Neuronal stem cell (in vitro differentiated cells): ENCODE measurements around the gene THAP12.

ENCODE experiments used
- DNase-seq: peaks from one replicate; pipeline ENCODE4 v3.0.0-alpha.2; 2013; ENCODE audit warnings: low spot score
- H2AFZ ChIP-seq: one replicate; pipeline ENCODE4 v1.6.1; 2013; ENCODE audit warnings: mild to moderate bottlenecking, low read length, inconsistent platforms
- H2AK5ac ChIP-seq: 2 replicates; pipeline ENCODE4 v1.6.1; 2013; ENCODE audit warnings: low read depth, mild to moderate bottlenecking, inconsistent platforms, low read length, moderate library complexity, mixed read lengths
- H2BK120ac ChIP-seq: 2 replicates; pipeline ENCODE4 v1.6.1; 2013; ENCODE audit warnings: low read depth, mild to moderate bottlenecking, inconsistent platforms, low read length, moderate library complexity, mixed read lengths
- H2BK12ac ChIP-seq: one replicate; pipeline ENCODE4 v1.6.1; 2013; ENCODE audit warnings: low read length, inconsistent platforms
- H2BK15ac ChIP-seq: 2 replicates; pipeline ENCODE4 v1.6.1; 2013; ENCODE audit warnings: mild to moderate bottlenecking, low read length, inconsistent platforms, mixed read lengths
- H2BK5ac ChIP-seq: one replicate; pipeline ENCODE4 v1.6.1; 2013; ENCODE audit warnings: inconsistent platforms, mild to moderate bottlenecking, low read length, moderate library complexity
- H3K14ac ChIP-seq: one replicate; pipeline ENCODE4 v1.6.1; 2013; ENCODE audit warnings: low read length, inconsistent platforms
- H3K18ac ChIP-seq: 2 replicates; pipeline ENCODE4 v1.6.1; 2013; ENCODE audit warnings: low read length, inconsistent platforms
- H3K23ac ChIP-seq: 2 replicates; pipeline ENCODE4 v1.6.1; 2013; ENCODE audit warnings: low read depth, mild to moderate bottlenecking, mixed read lengths, low read length, inconsistent platforms; ENCODE audit not compliant: poor library complexity
- H3K27ac ChIP-seq: replicated peaks from 3 replicates; pipeline ENCODE4 v1.5.1; 2013; ENCODE audit warnings: low read length, inconsistent platforms
- H3K27me3 ChIP-seq, 3 experiments: 2 replicates each; pipeline ENCODE4 v1.6.1; 2013; ENCODE audit warnings: low read length in 3 of 3, mild to moderate bottlenecking in 2 of 3, inconsistent platforms in 1 of 3, low read depth in 1 of 3, mixed read lengths in 1 of 3, moderate library complexity in 1 of 3; ENCODE audit not compliant: control insufficient read depth in 3 of 3, insufficient read depth in 3 of 3
- H3K36me3 ChIP-seq, 2 donors: replicated peaks in 1 of 2; 2 replicates each; pipeline ENCODE4 v1.6.1; 2013; ENCODE audit warnings: low read length in 2 of 2; ENCODE audit not compliant: control insufficient read depth in 2 of 2, insufficient read depth in 2 of 2
- H3K4ac ChIP-seq: 2 replicates; pipeline ENCODE4 v1.6.1; 2013; ENCODE audit warnings: inconsistent platforms, mild to moderate bottlenecking, low read length, moderate library complexity
- H3K4me1 ChIP-seq, 2 donors: 1 replicate in 1 of 2; 2 replicates in 1 of 2; pipeline ENCODE4 v1.6.1; 2013; ENCODE audit warnings: low read length in 2 of 2, low read depth in 1 of 2; ENCODE audit not compliant: control insufficient read depth in 2 of 2, insufficient read depth in 1 of 2
- H3K4me2 ChIP-seq: one replicate; pipeline ENCODE4 v1.6.1; 2013; ENCODE audit warnings: mild to moderate bottlenecking, low read length, inconsistent platforms; ENCODE audit not compliant: insufficient read depth, poor library complexity, severe bottlenecking
- H3K4me3 ChIP-seq, 2 donors: 2 replicates each; pipeline ENCODE4 v1.5.1; 2013; ENCODE audit warnings: low read length in 2 of 2, mild to moderate bottlenecking in 2 of 2, inconsistent platforms in 1 of 2, moderate library complexity in 1 of 2
- H3K79me1 ChIP-seq: one replicate; pipeline ENCODE4 v1.6.1; 2013; ENCODE audit warnings: low read depth, mild to moderate bottlenecking, inconsistent platforms, low read length, moderate library complexity
- H3K9ac ChIP-seq: one replicate; pipeline ENCODE4 v1.6.1; 2013; ENCODE audit warnings: mild to moderate bottlenecking, low read depth, low read length, inconsistent platforms; ENCODE audit not compliant: poor library complexity
- H3K9me3 ChIP-seq, 2 donors: replicated peaks in 1 of 2; 2 replicates each; pipeline versions ENCODE3 to v1.6.1; 2013; ENCODE audit warnings: low read length in 2 of 2, mild to moderate bottlenecking in 2 of 2, inconsistent platforms in 1 of 2, low read depth in 1 of 2, mixed read lengths in 1 of 2, moderate library complexity in 1 of 2; ENCODE audit not compliant: control insufficient read depth in 2 of 2, insufficient read depth in 1 of 2
- H4K8ac ChIP-seq: one replicate; pipeline ENCODE4 v1.6.1; 2013; ENCODE audit warnings: low read depth, mild to moderate bottlenecking, inconsistent platforms, low read length, moderate library complexity
- H4K91ac ChIP-seq: one replicate; pipeline ENCODE4 v1.6.1; 2013; ENCODE audit warnings: low read length, low read depth, mild to moderate bottlenecking, inconsistent platforms; ENCODE audit not compliant: poor library complexity
- WGBS, 2 donors: extraction: QIAGEN DNeasy Blood & Tissue Kit; methylation state at CpG; one replicate each; pipeline ENCODE4 v1.1.7; 2013; ENCODE audit warnings: missing lambda C conversion rate in 2 of 2, mixed read lengths in 1 of 2; ENCODE audit not compliant: insufficient read length in 2 of 2, insufficient replicate concordance in 1 of 2; ENCODE audit errors: extremely low coverage in 2 of 2; 5-methylcytosine and 5-hydroxymethylcytosine counted together

Gene THAP12

GRCh38 chr11:76330651-76331050 lies 50.3 kb downstream of the THAP12 start:
- Histone ChIP-seq H3K9ac (no peak overlapping the region), H3K18ac (peak overlapping the region; percentile 33), H3K4me2 (no peak overlapping the region), H3K4ac (no peak overlapping the region), H3K79me1 (no peaks in the 10 kb centered on the region), H2BK15ac (peak overlapping the region; percentile 44), H3K27ac (no peak overlapping the region), H3K27me3 (no peaks in the 10 kb centered on the region), H3K23ac (no peak overlapping the region), H3K36me3 (no peaks in the 10 kb centered on the region), H3K9me3 (peaks cover 9 to 16% of the 10 kb centered on the region in 2 donors), H2AK5ac (no peak overlapping the region), H3K14ac (peak overlapping the region; percentile 47), H4K91ac (peak overlapping the region; percentile 86), H4K8ac (no peak overlapping the region), H2BK5ac (no peak overlapping the region), H3K4me3 (peak overlapping the region in 1 of 2 donors; percentile 8), H2BK12ac (no peak overlapping the region), H2AFZ (no peak overlapping the region), H3K4me1 (peaks cover 10 to 18% of the 10 kb centered on the region in 2 donors), H2BK120ac (no peak overlapping the region)
- no CpG with 5 or more reads among the region's 7 CpGs for WGBS, 2 donors
- DNase-seq: no peak

DNA sequence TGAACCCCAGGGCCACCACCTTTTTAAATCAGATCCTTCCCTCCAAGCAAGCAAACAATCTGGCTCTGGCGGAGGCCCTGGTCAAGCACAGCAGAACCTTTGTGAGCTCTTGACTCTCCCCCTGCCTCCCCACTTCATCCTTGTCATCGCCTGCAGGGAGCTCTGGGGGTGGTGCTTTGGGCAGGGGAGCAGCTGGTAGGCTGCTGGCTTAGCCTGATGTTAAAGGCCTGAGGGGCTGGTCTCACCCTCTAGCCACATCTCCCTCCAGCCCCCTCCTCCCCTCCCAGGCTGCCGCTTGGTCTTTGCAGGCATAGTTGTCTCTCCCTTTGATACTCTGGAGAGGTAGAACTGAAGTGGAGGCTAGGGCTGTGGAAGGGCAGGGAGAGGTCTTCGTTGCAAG lies 50.9 kb downstream of the THAP12 start:
- WGBS, 2 donors: no CpG with 5 or more reads among the region's 4 CpGs
- Histone ChIP-seq H3K18ac (peak overlapping the region; percentile 86), H4K91ac (no peak overlapping the region), H3K4me1 (peaks cover 10 to 18% of the 10 kb centered on the region in 2 donors), H3K27ac (no peak overlapping the region), H2BK12ac (no peak overlapping the region), H3K79me1 (no peaks in the 10 kb centered on the region), H2BK120ac (no peak overlapping the region), H3K4ac (no peak overlapping the region), H3K14ac (no peak overlapping the region), H3K23ac (no peak overlapping the region), H3K4me3 (no peak overlapping the region), H2BK5ac (no peak overlapping the region), H3K36me3 (no peaks in the 10 kb centered on the region), H3K27me3 (no peaks in the 10 kb centered on the region), H3K9me3 (peaks cover 6 to 9% of the 10 kb centered on the region in 2 donors), H4K8ac (no peak overlapping the region), H2BK15ac (no peak overlapping the region), H3K9ac (no peak overlapping the region), H3K4me2 (no peak overlapping the region), H2AFZ (peak overlapping the region; percentile 82), H2AK5ac (no peak overlapping the region)
- no peak for DNase-seq

- Histone ChIP-seq H3K23ac (no peak overlapping the region), H2BK12ac (no peak overlapping the region), H3K4me3 (no peak overlapping the region), H4K8ac (no peak overlapping the region), H4K91ac (no peak overlapping the region), H3K4me1 (peaks cover 10 to 18% of the 10 kb centered on the region in 2 donors), H3K9me3 (peaks cover 2 to 4% of the 10 kb centered on the region in 2 donors), H2AK5ac (peak overlapping the region; percentile 6), H3K9ac (no peak overlapping the region), H2BK120ac (no peak overlapping the region), H3K14ac (peak overlapping the region; percentile 78), H3K27me3 (peaks cover 0 to 3% (median 0%) of the 10 kb centered on the region in 3 experiments), H2AFZ (peak overlapping the region; percentile 46), H2BK15ac (no peak overlapping the region), H3K79me1 (no peaks in the 10 kb centered on the region), H3K18ac (peak overlapping the region; percentile 72), H3K4me2 (no peak overlapping the region), H2BK5ac (no peak overlapping the region), H3K4ac (no peak overlapping the region), H3K36me3 (no peaks in the 10 kb centered on the region), H3K27ac (no peak overlapping the region)
- no peak for DNase-seq
- no CpG with 5 or more reads among the region's 8 CpGs for WGBS, 2 donors
Measured at GRCh38 chr11:76329084-76329648, 51.8 kb downstream of the THAP12 start.

GRCh38 chr11:76327756-76328388 lies 53.1 kb downstream of the THAP12 start:
- peaks cover 10 to 18% of the 10 kb centered on the region in 2 donors for H3K4me1 ChIP-seq

More at GRCh38 chr11:76327756-76328388, 53.1 kb downstream of the THAP12 start:
- H3K4ac ChIP-seq: no peak overlapping the region
- H3K4me3 ChIP-seq: no peak overlapping the region
- DNase-seq: no peak
- H3K36me3 ChIP-seq: no peaks in the 10 kb centered on the region
- H3K79me1 ChIP-seq: no peaks in the 10 kb centered on the region
- H3K9ac ChIP-seq: no peak overlapping the region
- no peak overlapping the region for H3K14ac ChIP-seq
- H2BK120ac ChIP-seq: no peak overlapping the region
- no peaks in the 10 kb centered on the region for H3K9me3 ChIP-seq
- H3K27me3 ChIP-seq: peaks cover 0 to 16% (median under 1%) of the 10 kb centered on the region in 3 experiments
- no peak overlapping the region for H2BK12ac ChIP-seq
- H2AFZ ChIP-seq: no peak overlapping the region
- no peak overlapping the region for H3K27ac ChIP-seq
- H3K18ac ChIP-seq: peak overlapping the region; percentile 70
- no peak overlapping the region for H3K4me2 ChIP-seq
- H2BK15ac ChIP-seq: peak overlapping the region; percentile 68
- no peak overlapping the region for H4K8ac ChIP-seq
- H2BK5ac ChIP-seq: no peak overlapping the region
- H3K23ac ChIP-seq: no peak overlapping the region
- peak overlapping the region; percentile 66 for H2AK5ac ChIP-seq
- H4K91ac ChIP-seq: no peak overlapping the region
- WGBS, 2 donors: no CpG with 5 or more reads among the region's 9 CpGs
